ENCODE data around the gene PHF21A.
A peak's percentile ranks its signal among the peaks of the same experiment; 100 is the strongest.
"Not testable (repeated sequence)": the region's sequence is repeated elsewhere in the genome, so short reads cannot be mapped to it uniquely, and the experiment has no call there.

The PHF21A gene

DNA sequence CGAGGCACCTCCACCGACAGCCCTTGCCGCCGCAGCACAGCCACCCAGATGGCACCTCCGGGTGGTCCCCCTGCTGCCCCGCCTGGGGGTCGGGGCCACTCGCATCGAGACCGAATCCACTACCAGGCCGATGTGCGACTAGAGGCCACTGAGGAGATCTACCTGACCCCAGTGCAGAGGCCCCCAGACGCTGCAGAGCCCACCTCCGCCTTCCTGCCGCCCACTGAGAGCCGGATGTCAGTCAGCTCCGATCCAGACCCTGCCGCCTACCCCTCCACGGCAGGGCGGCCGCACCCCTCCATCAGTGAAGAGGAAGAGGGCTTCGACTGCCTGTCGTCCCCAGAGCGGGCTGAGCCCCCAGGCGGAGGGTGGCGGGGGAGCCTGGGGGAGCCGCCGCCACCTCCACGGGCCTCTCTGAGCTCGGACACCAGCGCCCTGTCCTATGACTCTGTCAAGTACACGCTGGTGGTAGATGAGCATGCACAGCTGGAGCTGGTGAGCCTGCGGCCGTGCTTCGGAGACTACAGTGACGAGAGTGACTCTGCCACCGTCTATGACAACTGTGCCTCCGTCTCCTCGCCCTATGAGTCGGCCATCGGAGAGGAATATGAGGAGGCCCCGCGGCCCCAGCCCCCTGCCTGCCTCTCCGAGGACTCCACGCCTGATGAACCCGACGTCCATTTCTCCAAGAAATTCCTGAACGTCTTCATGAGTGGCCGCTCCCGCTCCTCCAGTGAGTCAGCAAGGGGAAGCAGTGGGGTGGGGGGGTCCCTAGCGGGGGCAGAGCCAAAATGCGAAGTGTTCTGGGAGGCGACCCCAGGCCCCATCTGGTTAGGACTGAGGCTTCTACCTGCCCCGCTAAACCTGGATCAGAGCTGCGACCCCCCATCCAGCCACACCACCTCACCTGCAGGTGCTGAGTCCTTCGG is 218.5 kb downstream of the PHF21A start:
- no peak for DNase-seq (ENCODE audit: low read depth)

- no peak for DNase-seq (ENCODE audit: low read depth)
Observed at GRCh38 chr11:45901626-45902025, 219.6 kb downstream of the PHF21A start.

- DNase-seq (ENCODE audit: low read depth): no peak
Observed at GRCh38 chr11:45900916-45901617, 220.2 kb downstream of the PHF21A start.

DNA sequence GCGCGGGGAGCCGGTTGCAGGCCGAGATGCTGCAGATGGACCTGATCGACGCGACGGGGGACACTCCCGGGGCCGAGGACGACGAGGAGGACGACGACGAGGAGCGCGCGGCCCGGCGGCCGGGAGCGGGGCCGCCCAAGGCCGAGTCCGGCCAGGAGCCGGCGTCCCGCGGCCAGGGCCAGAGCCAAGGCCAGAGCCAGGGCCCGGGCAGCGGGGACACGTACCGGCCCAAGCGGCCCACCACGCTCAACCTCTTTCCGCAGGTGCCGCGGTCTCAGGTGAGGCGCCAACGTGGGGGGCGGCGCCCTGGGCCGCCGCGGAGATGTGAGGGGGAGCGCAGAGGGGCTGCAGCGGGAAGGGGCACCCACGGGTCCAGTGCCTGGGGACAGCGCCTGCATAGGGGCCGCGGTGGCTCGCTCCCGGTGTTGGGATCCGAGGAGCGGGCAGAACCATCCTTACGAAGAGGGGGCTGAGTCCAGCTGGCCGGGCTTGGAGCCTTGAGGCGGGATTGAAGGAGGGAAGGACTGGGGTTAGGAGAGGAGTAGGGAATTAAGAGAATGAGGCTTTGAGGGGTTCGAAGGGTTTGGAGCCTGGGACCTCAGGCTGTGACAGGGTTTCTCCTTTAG is 221.0 kb downstream of the PHF21A start:
- not testable (repeated sequence) for DNase-seq (ENCODE audit: low read depth)

- DNase-seq (ENCODE audit: low read depth): peak; percentile 62
Observed at GRCh38 chr11:45899448-45900174, 221.6 kb downstream of the PHF21A start.

DNA sequence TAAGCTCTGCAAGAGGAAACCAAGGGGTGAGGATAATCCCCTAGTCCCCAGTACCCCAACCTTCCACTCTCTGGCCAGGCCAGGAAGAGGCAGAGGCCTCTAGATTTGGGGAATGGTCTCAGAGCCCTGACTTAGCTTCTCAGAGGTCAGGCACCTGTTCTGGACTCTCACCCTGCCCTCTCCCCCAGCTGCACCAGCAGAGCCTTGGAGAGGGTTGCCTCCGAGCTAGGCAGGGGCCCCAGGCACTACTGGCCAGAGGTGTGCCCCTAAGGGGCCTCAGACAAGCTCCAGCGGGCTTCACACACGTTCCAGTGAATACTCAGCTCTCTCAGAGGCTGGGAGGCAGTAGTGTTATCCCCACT is 222.2 kb downstream of the PHF21A start:
- no peak for DNase-seq (ENCODE audit: low read depth)

GRCh38 chr11:45897556-45897955 is 223.7 kb downstream of the PHF21A start:
- no peak for DNase-seq (ENCODE audit: low read depth)

- no peak for DNase-seq (ENCODE audit: low read depth)
Observed at GRCh38 chr11:45896422-45896984, 224.8 kb downstream of the PHF21A start.

- DNase-seq (ENCODE audit: low read depth): no peak
Observed at GRCh38 chr11:45895553-45896259, 225.5 kb downstream of the PHF21A start.

DNA sequence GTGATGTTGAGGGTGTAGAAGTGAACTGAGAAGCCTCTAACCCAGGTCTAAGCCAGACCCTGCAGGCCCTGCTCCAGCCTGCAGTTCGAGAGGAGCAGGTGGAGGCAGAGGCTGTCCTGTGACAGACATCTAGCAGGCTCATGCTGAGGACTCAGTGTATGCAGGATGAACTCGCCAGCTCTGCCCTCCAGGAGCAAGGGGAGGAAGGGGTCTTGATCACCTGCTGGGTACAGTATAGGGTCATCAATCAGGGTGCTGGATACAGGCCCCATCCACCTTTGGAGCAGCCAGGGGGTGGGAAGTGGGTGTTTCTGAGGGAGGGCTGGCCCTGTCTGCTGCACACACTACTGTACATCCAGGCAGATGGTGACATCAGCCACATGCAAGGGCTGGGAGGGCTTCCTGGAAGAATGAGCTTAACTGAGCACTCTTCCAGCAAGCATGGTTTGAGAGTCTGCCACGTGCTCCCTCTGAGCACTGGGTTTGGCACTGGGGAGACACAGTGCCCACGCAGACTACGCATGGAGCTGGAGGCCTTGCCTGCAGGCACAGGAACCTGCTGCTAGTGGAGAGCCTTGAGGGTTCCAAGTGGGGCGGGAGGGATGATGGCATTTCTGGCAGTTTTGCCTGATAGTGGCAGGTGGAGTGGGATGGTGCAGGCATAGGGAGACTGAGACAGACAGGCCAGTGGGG is 226.6 kb downstream of the PHF21A start:
- DNase-seq (ENCODE audit: low read depth): no peak

- DNase-seq (ENCODE audit: low read depth): no peak
Observed at GRCh38 chr11:45892856-45893255, 228.4 kb downstream of the PHF21A start.

- DNase-seq (ENCODE audit: low read depth): no peak
Observed at GRCh38 chr11:45890886-45891550, 230.2 kb downstream of the PHF21A start.

GRCh38 chr11:45889966-45890365 is 231.3 kb downstream of the PHF21A start:
- no peak for DNase-seq (ENCODE audit: low read depth)

DNA sequence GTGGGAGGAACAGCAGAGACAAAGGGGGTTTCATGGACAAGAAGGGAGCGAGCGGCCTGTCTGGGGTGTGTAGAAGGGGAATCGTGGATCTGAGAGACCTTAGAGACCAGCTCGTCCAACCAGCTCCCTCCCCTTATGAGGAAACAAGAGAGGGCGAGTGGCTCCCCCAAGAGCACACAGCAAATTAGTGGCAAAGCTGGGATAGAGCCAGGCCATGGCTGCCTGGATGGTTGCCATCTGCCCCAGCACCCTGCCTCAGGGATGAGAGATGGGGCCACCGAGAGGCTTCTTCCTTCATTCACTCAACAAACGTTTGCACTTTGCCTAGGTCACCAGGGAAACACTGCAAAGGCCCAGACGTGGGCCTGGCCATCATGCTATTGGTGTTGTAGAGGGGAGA is 231.7 kb downstream of the PHF21A start:
- DNase-seq (ENCODE audit: low read depth): no peak

GRCh38 chr11:45887587-45887986 is 233.7 kb downstream of the PHF21A start:
- DNase-seq (ENCODE audit: low read depth): no peak

DNA sequence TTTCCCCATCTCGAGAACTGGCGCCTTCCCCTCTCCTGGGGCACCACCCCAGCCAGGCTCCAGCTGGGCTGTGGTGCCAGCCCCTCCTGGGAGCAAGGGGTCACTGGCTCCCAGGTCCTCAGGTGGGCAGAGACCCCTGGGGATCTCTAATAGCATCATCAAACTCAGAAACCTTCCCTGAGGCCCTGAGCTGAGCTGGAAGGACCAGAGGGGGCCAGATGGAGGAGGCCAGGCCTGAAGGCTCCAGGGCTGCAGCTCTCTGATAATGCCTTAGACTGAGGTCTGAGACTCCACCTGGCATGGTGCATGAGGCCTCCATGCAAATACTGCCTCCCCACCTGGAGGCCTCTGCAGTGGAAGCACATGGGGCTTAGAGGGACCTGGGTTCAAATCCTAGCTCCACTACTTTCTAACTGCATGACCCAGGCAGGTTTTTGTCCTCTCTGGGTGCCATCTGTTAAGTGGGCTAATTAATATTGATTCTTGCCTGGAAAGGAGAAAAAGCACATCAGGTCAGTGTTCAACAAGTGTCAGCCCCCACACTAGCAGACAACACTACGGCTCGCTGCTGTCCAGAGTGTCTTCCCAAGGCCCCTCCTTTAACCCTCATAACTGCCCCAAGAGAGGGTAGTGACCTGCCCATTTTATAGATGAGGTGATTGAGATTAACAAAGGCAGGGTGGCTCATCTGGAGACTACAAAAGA is 234.3 kb downstream of the PHF21A start:
- no peak for DNase-seq (ENCODE audit: low read depth)

GRCh38 chr11:45885921-45886721 is 235.1 kb downstream of the PHF21A start:
- DNase-seq (ENCODE audit: low read depth): no peak

DNA sequence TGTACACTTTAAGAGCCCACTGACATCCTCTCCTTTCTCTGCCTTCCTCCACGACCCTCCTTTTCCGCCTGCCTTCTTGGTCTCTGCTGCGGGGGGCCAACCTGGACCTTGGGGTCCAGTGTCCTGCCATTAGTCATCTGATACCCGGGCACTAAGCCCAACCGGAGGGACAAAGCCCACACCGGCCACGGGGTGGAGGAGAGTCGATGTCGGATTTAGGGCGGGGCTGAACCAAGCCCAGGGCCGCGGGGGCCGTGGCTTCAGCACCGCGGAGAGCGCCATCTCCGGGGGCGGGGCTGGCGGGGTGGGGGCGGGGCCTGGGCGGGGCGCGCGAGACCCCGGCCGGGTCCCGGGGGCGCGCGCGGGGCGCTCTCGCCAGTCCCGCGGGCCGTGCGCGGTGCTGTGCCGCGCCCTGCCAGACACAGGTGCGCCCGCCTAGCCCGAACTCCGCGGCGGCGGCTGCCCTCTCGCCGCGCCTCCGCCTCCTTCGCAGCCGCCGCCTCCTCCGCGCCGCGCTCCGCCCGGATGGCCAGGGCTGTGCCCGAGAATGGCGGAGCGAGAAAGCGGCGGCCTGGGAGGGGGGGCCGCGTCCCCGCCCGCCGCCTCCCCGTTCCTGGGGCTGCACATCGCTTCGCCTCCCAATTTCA is 235.9 kb downstream of the PHF21A start, which contains the start of gene MAPK8IP1:
Gene MAPK8IP1, plus strand, starts transcription at position 378 of the 647 bp plus-strand sequence. Its CDS starts 170 bp downstream, at position 548.
- DNase-seq (ENCODE audit: low read depth): peak; percentile 29
